HepG2 (cell line): ENCODE measurements around the gene EEF1AKMT4. TPM values are rescaled to one million over a fixed set of nuclear protein-coding genes. Genes with fewer than 3 reads are reported as not detected.

Experiments used
- BCLAF1 ChIP-seq: fragments of 450-650 bp; IDR thresholded peaks from 2 replicates; pipeline ENCODE4 v1.6.1; 2017; ENCODE audit warnings: mild to moderate bottlenecking
- DRAP1 ChIP-seq: IDR thresholded peaks from 2 replicates; pipeline ENCODE4 v1.6.1; 2016; ENCODE audit warnings: missing genetic modification reagents, missing compliant biosample characterization
- FOXJ3 ChIP-seq: sonication (generic); formaldehyde crosslinking; IDR thresholded peaks from 2 replicates; pipeline ENCODE4 v1.4.0; 2020; ENCODE audit warnings: missing genetic modification reagents, mild to moderate bottlenecking, borderline replicate concordance
- FOXP1 ChIP-seq, 2 experiments: fragments of 450-650 bp in 1 of 2; IDR thresholded peaks; 2 replicates each; pipeline ENCODE4 v1.6.1; 2017 to 2018; ENCODE audit warnings: antibody characterized with exemption in 1 of 2
- IRF9 ChIP-seq: sonication (generic); formaldehyde crosslinking; IDR thresholded peaks from 2 replicates; pipeline ENCODE4 v1.8.0; 2022; ENCODE audit warnings: missing genetic modification reagents, mild to moderate bottlenecking, borderline replicate concordance
- MEIS2 ChIP-seq: sonication (generic); formaldehyde crosslinking; IDR thresholded peaks from 2 replicates; pipeline ENCODE4 v1.9.0; 2021; ENCODE audit warnings: mild to moderate bottlenecking, missing genetic modification reagents
- PHF8 ChIP-seq: sonication (generic); formaldehyde crosslinking; IDR thresholded peaks from 2 replicates; pipeline ENCODE4 v1.5.0; 2020; ENCODE audit warnings: missing genetic modification reagents
- RBFOX2 ChIP-seq: fragments of 200-400 bp; formaldehyde crosslinking; IDR thresholded peaks from 2 replicates; pipeline ENCODE4 v1.6.1; 2017; ENCODE audit warnings: low read depth, mild to moderate bottlenecking, low read length
- REPIN1 ChIP-seq: sonication (generic); formaldehyde crosslinking; IDR thresholded peaks from 2 replicates; pipeline ENCODE4 v1.8.0; 2022; ENCODE audit warnings: missing genetic modification reagents, low read depth, mild to moderate bottlenecking, borderline replicate concordance
- SMARCC2 ChIP-seq: fragments of 450-650 bp; IDR thresholded peaks from 2 replicates; pipeline ENCODE4 v1.6.1; 2017; ENCODE audit warnings: antibody characterized with exemption, mild to moderate bottlenecking
- STAT6 ChIP-seq: sonication (generic); formaldehyde crosslinking; IDR thresholded peaks from 2 replicates; pipeline ENCODE4 v1.4.0; 2020; ENCODE audit warnings: missing genetic modification reagents, mild to moderate bottlenecking, borderline replicate concordance
- TCF7 ChIP-seq: sonication (generic); IDR thresholded peaks from 2 replicates; pipeline ENCODE4 v1.6.1; 2016; ENCODE audit warnings: antibody characterized with exemption, low read depth
- TSC22D2 ChIP-seq: sonication (generic); formaldehyde crosslinking; IDR thresholded peaks from 2 replicates; pipeline ENCODE4 v1.5.1; 2020; ENCODE audit warnings: missing genetic modification reagents, mild to moderate bottlenecking, borderline replicate concordance
- ZNF20 ChIP-seq: sonication (generic); formaldehyde crosslinking; IDR thresholded peaks from 2 replicates; pipeline ENCODE4 v1.4.0; 2020; ENCODE audit warnings: mild to moderate bottlenecking, moderate library complexity, missing genetic modification reagents
- ZNF558 ChIP-seq: sonication (generic); formaldehyde crosslinking; IDR thresholded peaks from 2 replicates; pipeline ENCODE4 v1.9.0; 2022; ENCODE audit warnings: mild to moderate bottlenecking, missing genetic modification reagents, borderline replicate concordance
- ZNF563 ChIP-seq: sonication (generic); formaldehyde crosslinking; IDR thresholded peaks from 2 replicates; pipeline ENCODE4 v1.8.0; 2022; ENCODE audit warnings: mild to moderate bottlenecking, moderate library complexity, missing genetic modification reagents
- ZNF572 ChIP-seq: sonication (generic); formaldehyde crosslinking; IDR thresholded peaks from 2 replicates; pipeline ENCODE4 v1.5.1; 2020; ENCODE audit warnings: mild to moderate bottlenecking, missing genetic modification reagents
- ZNF577 ChIP-seq: sonication (generic); formaldehyde crosslinking; IDR thresholded peaks from 2 replicates; pipeline ENCODE4 v1.4.0; 2020; ENCODE audit warnings: mild to moderate bottlenecking, low read depth, missing genetic modification reagents, borderline replicate concordance
- ZNF781 ChIP-seq: sonication (generic); formaldehyde crosslinking; IDR thresholded peaks from 2 replicates; pipeline ENCODE4 v1.5.1; 2020; ENCODE audit warnings: borderline replicate concordance, mild to moderate bottlenecking, missing genetic modification reagents; ENCODE audit errors: not compliant biosample characterization
- polyA plus RNA-seq, 8 experiments: library from polyadenylated mRNA; depleted of rRNA in 3 of 8; stranded (reverse) in 7 of 8; unstranded in 1 of 8; fragments of >200 nt; fragmentation: Illumina TruSeq in 4 of 8; extraction: Trizol in 4 of 8; gene quantifications; 2 replicates each; pipeline versions ENCODE4 v1.2.1 to v1.2.3, GENCODE V29; 2011 to 2016; ENCODE audit warnings: low read depth in 4 of 8, missing spikeins in 1 of 8, mixed read lengths in 1 of 8; ENCODE audit not compliant: insufficient read depth in 1 of 8
- total RNA-seq, 5 experiments: library from RNA; depleted of rRNA; stranded (reverse); fragments of >200 nt; fragmentation: Illumina TruSeq; extraction: Trizol; gene quantifications; 2 replicates each; pipeline ENCODE4 v1.2.3, GENCODE V29; 2016; ENCODE audit warnings: low read depth in 1 of 5
- TF ChIP-seq, protein P1 (sequence below): IDR thresholded peaks from 2 replicates; pipeline ENCODE4 v1.6.1; 2018; ENCODE audit warnings: missing genetic modification reagents, mild to moderate bottlenecking, missing compliant biosample characterization

EEF1AKMT4 gene
- total and polyA plus RNA-seq, 2 of the 13 experiments (the other 11 are each of a cell fraction or from before 2014, with no cell fraction given), result 13.1 to 15.8 TPM

GRCh38 chr3:184248454-184249411, 739 bp upstream of the EEF1AKMT4 start, which contains the start of gene ALG3 (continued):
- no peak for TF ChIP-seq BCLAF1
- TF ChIP-seq ZNF781 (CRISPR knock-in tag), result no peak
- TF ChIP-seq STAT6, result no peak
- no peak for TF ChIP-seq FOXJ3
- no peak for TF ChIP-seq TCF7
- TF ChIP-seq FOXP1 (IDR thresholded peaks at IDR 0.05), result no peak
- TF ChIP-seq FOXP1 (CRISPR knock-in tag; IDR thresholded peaks at IDR 0.05), result 0 out of 2 replicates have a peak, but pooled peaks have one; percentile 5
- peak; percentile 96 for TF ChIP-seq IRF9
- TF ChIP-seq PHF8 (CRISPR knock-in tag), result peak; percentile 92
- peak; percentile 17; the same call in 1 of the 2 replicates for TF ChIP-seq MEIS2
- TF ChIP-seq RBFOX2, result peak; percentile 97
- TF ChIP-seq ZNF577 (CRISPR knock-in tag), result no peak
- TF ChIP-seq ZNF572, result no peak
- TF ChIP-seq, protein P1, sequence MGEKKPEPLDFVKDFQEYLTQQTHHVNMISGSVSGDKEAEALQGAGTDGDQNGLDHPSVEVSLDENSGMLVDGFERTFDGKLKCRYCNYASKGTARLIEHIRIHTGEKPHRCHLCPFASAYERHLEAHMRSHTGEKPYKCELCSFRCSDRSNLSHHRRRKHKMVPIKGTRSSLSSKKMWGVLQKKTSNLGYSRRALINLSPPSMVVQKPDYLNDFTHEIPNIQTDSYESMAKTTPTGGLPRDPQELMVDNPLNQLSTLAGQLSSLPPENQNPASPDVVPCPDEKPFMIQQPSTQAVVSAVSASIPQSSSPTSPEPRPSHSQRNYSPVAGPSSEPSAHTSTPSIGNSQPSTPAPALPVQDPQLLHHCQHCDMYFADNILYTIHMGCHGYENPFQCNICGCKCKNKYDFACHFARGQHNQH (CRISPR knock-in tag), result no peak; the same call in none of the 2 replicates
- TF ChIP-seq ZNF563 (CRISPR knock-in tag), result peak; percentile 92
- TF ChIP-seq ZNF20 (CRISPR knock-in tag), result no peak
- no peak for TF ChIP-seq SMARCC2
- TF ChIP-seq ZNF558, result no peak
- 0 out of 2 replicates have a peak, but pooled peaks have one; percentile 69 for TF ChIP-seq DRAP1 (CRISPR knock-in tag)
- TF ChIP-seq REPIN1 (CRISPR knock-in tag), result peak; percentile 86
- TF ChIP-seq TSC22D2, result peak; percentile 93; the same call in 1 of the 2 replicates
